Stimulated activated CD8-positive, alpha-beta memory T cell treated with anti-CD3 and anti-CD28 coated beads, Interleukin-15, amount 100 ng/mL, for 1 hour (primary cell): ENCODE results near the gene GLTP.
A peak's percentile ranks its signal among the peaks of the same experiment; 100 is the strongest.
"Not testable (repeated sequence)": the region's sequence is repeated elsewhere in the genome, so short reads cannot be mapped to it uniquely, and the experiment has no call there.

ENCODE experiments used
- DNase-seq: peaks from one replicate; pipeline ENCODE4 v3.0.0-alpha.2; 2020; ENCODE audit warnings: low read depth

GLTP gene

DNA sequence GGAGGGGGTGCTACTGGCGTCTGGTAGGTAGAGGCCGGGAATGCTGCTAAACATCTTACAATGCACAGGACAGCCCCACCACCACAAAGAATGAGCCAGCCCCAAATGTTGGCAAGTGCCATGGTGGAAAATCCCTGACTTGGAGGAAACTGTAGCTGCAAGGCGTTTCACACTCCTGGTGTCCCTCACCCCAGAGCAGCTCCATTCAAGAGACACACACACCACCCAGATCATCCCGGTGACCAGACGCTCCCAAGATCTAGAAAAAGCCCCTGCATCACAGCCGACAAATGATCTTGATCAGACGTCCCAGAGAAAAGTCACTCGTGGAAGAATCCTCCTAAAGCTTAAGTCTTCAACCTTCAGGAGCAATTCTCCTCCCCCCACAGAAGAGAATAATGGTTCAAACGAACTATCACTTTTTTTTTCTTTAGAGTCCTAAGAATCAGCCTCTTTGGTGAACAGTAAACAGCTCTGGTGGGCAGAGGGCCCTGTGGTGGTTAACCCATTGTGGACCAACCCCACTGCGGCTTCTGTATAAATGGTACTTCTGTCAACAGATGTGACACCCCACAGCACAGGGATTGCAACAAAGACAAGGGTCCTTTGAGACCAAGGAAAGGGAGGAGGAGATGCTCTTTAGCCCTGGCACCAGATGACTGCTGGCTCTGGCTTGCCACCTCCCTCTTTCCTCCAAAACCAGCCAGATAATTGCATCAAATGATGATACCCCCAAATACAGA, 2.7 kb downstream of the GLTP start:
- DNase-seq: no peak

DNA sequence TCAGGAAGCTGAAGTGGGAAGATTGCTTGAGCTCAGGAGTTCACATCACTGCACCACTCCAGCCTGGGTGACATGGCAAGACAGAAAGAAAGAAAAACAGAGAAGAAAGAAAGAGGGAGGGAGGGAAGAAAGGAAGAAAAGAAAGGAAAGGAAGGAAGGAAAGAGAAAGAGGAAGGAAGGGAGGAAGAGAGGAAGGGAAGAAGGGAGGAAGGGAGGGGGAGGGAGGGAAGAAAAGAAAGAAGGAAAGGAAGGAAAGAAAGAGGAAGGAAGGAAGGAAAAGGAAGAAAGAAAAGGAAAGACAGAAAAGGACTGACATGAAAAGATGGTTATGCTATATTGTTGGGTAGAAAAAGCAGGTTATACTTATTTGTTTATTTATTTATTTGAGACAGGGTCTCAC, 3.9 kb downstream of the GLTP start:
- no peak for DNase-seq

- no peak for DNase-seq
Observed at GRCh38 chr12:109875572-109876131, 4.7 kb downstream of the GLTP start.

DNA sequence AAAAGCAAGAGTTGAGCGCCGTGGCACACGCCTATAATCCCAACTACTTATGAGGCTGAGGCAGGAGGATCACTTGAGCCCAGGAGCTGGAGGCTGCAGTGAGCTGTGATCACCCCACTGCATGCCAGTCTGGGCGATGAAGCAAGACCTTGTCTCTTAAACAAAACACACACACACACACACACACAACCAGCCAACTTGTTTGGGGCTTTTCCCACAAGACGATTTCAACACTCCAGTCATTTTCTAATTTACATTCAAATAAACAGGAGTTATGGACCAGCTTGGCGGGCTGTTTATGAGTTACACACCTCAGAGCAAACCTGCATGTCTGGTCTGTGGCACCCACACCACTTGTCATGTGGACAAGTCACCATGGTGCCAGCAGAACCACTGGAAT, 6.7 kb downstream of the GLTP start:
- no peak for DNase-seq

DNA sequence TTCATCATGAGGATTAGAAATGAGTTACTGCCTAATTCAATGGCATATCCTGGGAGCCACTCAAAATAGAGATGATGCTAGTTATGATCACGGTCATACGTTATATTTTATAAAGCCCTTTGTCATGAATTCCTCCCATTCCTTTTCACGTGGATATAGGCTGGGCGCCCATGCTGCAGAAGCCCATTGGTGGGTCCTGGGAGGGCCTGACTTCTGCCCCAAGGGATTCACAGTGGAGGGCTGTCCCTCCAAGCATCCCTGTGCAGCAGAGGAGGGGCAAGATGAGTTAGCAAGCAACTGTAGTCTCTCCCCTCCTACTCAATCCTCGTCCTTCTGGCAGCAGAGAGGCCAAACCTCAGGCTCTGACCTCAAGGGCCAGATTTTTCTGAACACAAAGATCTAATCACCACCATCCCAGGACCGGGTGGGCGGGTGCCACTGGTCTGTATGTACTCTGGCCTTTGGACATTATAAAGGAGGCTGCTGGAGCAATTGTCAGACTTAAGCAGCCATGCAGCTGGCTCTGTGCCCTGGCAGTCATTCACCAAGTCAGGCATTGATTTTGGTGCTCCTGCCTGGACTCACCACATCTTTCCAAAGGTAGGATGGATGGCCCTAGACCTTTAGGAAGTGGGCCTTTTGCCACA, 8.6 kb downstream of the GLTP start:
- DNase-seq: no peak

DNA sequence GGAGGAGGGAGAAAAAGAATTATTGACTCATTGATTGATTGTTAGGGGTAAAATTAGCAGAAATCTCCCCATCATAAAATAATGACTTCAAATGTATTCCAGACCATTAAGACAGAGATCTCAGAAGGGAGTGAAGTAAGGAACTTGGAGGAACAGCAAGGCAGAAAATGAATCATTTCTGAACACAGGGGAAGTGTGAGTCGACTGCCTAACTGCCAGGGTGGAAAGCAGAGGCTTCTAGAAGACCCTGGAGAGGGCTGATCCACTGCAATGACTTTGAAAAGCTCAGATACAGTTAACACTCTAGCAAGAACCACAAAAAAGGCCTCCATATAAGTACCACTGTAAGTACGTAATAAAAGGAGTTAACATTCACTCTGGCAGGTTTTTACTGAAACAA, 9.7 kb downstream of the GLTP start:
- no peak for DNase-seq

GRCh38 chr12:109868182-109869051, 11.9 kb downstream of the GLTP start:
- DNase-seq: no peak

DNA sequence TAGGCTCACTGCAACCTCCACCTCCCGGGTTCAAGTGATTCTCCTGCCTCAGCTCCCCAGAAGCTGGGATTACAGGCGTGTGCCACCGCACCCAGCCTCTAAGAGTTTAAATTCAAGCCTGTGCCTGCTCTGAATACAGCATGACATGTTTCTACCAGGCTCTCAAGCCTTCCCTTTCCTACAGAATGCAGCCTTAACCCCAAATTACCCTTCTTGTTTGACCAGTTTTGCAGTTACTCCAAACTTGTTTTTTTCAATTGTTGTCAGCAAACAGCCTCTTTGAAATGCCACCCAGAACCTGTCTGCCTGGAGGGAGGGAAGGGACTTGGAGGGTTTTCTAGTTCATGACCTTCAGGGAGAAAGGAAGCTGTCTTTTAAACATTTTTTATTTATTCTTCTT, 15.4 kb downstream of the GLTP start:
- no peak for DNase-seq

GRCh38 chr12:109863847-109864712, 16.3 kb downstream of the GLTP start:
- DNase-seq: no peak

GRCh38 chr12:109862491-109862890, 17.9 kb downstream of the GLTP start:
- DNase-seq: not testable (repeated sequence)

DNA sequence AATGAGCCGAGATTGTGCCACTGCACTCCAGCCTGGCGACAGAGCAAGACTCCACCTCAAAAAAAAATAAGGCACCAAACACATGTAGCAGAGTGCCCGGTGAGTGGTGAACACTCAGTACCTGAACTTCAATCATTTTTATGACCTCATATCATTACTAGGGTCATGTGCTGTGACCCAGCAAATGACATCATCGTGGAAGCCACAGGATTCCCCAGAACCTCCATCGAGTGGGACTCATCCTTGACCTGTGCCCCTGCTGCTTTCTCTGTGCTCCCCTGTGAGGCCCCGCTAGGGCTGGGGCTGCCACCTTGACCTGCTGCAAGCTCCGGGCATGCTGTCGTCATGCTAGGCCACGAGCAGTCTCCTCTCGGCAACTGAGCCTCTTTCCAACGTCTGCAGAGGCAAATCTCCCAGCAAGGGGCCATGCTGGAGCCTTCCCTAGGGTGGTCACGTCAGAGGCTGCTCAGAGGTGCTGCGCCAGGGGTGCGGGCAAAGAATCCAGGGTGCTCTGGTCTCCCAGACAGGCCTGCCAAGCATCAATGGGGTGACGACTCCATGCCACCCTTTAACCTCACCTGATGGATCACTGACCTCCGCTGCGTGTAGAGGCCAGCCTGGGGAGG, 18.5 kb downstream of the GLTP start:
- DNase-seq: no peak

DNA sequence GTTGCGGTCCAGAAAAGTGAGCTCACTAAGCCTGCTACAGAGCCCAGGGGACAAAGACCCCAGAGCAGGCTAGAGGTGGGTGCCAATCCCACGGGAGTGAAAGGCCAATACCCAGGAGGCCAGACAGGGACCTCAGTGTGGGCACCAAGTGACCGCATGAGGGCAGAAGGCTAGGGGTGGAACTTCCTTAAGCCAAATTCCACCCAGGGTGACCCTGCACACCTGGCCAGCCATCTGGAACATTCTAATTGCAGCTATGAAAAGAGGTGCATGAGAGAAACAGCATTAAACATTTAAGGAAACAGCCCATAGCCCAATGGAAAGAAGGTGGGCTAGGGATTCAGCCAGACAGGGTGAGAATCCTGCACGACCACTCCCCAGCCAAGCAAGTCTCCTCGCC, 19.4 kb downstream of the GLTP start:
- DNase-seq: no peak

- DNase-seq: no peak
Observed at GRCh38 chr12:109858764-109859163, 21.6 kb downstream of the GLTP start.

DNA sequence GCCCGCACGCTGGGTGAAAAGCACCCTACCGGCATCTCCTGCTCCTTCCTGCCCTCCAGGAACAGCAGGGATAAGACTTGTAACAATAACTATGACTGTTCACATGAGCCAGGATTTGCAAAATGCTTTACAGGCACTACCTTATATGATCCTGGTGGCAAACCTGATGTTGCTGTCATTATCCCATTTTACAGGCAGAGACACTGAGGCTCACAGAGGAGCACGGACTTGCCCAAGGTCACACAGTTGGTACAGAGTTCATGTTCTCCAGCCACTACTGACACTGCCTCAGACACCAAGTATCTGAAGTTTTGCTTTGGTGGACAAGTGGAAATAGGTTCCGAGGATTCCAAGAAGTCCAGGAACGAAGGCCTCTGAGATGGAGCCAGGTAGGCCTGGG, 22.6 kb downstream of the GLTP start:
- DNase-seq: no peak

- no peak for DNase-seq
Observed at GRCh38 chr12:109855377-109855776, 25.0 kb downstream of the GLTP start.

GRCh38 chr12:109850518-109850917, 29.8 kb downstream of the GLTP start:
- DNase-seq: not testable (repeated sequence)

DNA sequence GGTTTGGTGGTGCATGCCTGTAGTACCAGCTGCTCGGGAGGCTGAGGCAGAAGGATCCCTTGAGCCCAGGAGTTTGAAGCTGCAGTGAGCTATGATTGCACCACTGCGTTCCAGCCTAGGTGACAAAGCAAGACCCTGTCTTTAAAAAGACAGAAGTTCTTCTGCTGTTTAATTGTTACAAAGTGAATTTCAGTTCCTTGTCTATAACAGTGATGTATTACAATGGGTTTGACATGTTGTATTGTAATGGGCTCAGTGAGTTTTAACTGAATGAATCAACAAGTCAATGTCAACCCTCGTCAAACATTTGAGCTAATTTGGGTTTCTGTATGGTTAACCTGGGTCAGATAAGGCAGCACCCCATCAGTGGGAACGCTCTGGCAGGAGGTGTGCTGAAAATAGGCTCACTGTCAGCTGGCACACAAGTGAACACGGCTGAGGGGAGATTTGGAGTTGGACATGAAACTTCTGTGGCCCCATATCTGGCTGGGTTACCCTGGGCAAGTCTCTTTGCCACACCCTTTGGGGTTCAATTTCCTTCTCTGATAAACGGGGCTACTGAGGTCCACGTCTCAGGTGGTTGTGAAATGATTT, 33.1 kb downstream of the GLTP start:
- no peak for DNase-seq

DNA sequence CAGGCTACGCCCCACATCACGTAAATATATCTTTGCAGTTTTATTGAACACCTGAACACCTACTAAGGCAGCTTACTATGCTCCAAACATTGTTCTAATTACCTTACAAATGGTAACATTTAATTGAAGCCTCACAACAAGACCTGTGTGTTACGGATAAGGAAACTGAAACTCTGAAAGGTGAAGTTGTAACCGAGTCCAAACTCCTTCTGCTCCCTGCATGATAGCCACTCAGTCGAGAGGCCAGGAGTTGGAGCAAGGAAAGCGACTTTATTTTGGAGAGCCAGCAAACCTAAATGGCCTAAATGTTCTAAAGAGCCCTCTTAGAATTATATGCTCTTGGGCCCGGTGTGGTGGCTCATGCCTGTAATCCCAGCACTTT, 34.5 kb downstream of the GLTP start:
- DNase-seq: no peak

DNA sequence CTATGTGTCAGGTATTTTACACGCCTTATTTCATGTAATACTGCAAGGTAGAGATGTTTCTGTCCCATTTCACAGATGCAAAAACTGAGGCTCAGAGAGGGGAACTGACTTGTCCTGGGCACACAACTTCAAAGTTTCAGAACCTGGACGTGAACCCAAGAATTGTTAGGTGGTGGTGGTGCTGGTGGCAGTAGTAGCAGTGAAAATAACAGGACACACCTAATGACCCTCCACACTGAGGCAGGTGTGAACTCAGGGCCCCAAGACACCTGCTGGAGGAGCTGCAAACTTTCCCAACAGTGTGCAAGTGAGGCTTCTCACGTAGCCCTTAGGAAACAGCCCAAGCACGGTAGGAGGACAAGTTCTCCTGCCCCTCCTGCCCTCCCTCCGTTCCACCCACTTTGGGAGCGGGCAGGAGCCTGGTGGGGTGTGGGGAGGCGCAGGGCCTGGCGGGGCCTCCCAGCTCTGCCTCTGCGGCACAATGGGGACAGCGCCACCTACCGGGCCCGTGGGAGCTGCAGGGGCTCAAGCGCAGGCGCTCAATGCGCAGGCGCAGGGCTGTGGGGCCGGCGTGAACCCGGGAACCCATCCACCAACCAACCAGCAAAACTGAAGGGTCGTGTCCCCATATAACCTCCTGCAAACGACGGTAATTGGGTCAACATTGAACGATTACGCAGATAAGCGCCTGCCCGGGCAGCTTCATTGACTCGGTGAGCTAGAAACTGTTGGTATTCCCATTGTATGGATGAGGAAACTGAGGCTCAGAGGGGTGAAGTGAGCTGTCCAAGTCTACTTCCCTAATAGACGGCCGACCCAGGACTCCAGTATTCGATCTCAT, 35.1 kb downstream of the GLTP start:
- DNase-seq: peak; percentile 86

DNA sequence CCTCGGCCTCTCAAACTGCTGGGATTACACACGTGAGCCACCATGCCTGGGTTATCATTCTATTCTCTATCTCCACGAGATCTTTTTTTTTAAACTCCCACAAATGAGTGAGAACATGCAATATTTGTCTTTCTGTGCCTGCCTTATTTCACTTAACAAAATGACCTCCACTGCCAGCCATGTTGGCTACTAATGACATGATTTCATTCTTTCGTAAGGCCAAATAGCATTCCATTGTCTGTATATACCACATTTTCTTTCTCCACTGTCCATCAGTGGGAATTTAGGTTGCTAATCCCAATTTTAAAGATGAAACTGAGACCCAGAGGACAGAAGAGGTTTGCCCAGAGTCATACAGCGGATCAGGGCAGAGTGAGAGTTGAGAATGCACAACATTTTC, 36.2 kb downstream of the GLTP start:
- no peak for DNase-seq
